ENCODE data around the gene CABP1. TPM values are rescaled to one million over a fixed set of nuclear protein-coding genes. Genes with fewer than 3 reads are reported as not detected.
A peak's percentile ranks its signal among the peaks of the same experiment; 100 is the strongest.

Gene CABP1
- total RNA-seq, 3 donors from 2014 or later, result 0.51 to 1.8 (median 1.2) TPM

- TF ChIP-seq CTCF (IDR thresholded peaks at IDR 0.05), result no peak
- DNase-seq, result no peak
- intact Hi-C loops (cut with DNase I, micrococcal nuclease), result no loop called here
- peak; percentile 67 for ATAC-seq
- Histone ChIP-seq H3K36me3 (ENCODE audit: low read depth) (no peaks in the 10 kb centered on the region), H3K4me1 (ENCODE audit: low read depth) (no peaks in the 10 kb centered on the region), H3K4me3 (no peak overlapping the region), H3K9me3 (no peaks in the 10 kb centered on the region)
These were observed 37.5 kb downstream of the CABP1 start for GRCh38 chr12:120677765-120678473.

GRCh38 chr12:120678572-120678971 lies 38.1 kb downstream of the CABP1 start:
- H3K9me3 ChIP-seq, result no peaks in the 10 kb centered on the region
- intact Hi-C loops (cut with DNase I, micrococcal nuclease), result no loop called here

GRCh38 chr12:120680165-120680738 lies 39.8 kb downstream of the CABP1 start:
- ATAC-seq, result no peak
- Histone ChIP-seq H3K36me3 (ENCODE audit: low read depth) (no peaks in the 10 kb centered on the region), H3K9me3 (no peaks in the 10 kb centered on the region), H3K4me1 (ENCODE audit: low read depth) (no peaks in the 10 kb centered on the region), H3K4me3 (no peak overlapping the region)
- no peak for TF ChIP-seq CTCF (IDR thresholded peaks at IDR 0.05)
- DNase-seq, result no peak
- intact Hi-C loops (cut with DNase I, micrococcal nuclease), result no loop called here

More at GRCh38 chr12:120678572-120678971, 38.1 kb downstream of the CABP1 start:
- Histone ChIP-seq H3K36me3 (ENCODE audit: low read depth) (no peaks in the 10 kb centered on the region), H3K4me3 (no peak overlapping the region), H3K4me1 (ENCODE audit: low read depth) (no peaks in the 10 kb centered on the region)
- ATAC-seq, result no peak
- no peak for DNase-seq
- TF ChIP-seq CTCF (IDR thresholded peaks at IDR 0.05), result no peak

GRCh38 chr12:120684523-120684932 lies 44.1 kb downstream of the CABP1 start:
- Histone ChIP-seq H3K4me3 (no peak overlapping the region), H3K9me3 (no peaks in the 10 kb centered on the region), H3K36me3 (ENCODE audit: low read depth) (no peaks in the 10 kb centered on the region), H3K4me1 (ENCODE audit: low read depth) (peaks cover 6% of the 10 kb centered on the region)
- no peak for ATAC-seq
- no peak for DNase-seq
- no peak for TF ChIP-seq CTCF (IDR thresholded peaks at IDR 0.05)
- intact Hi-C loops (cut with DNase I, micrococcal nuclease), result no loop called here

GRCh38 chr12:120685522-120685921 lies 45.1 kb downstream of the CABP1 start:
- ATAC-seq (no peak), DNase-seq (no peak)
- intact Hi-C loops (cut with DNase I, micrococcal nuclease), result no loop called here
- TF ChIP-seq CTCF (IDR thresholded peaks at IDR 0.05), result no peak
- no peaks in the 10 kb centered on the region for H3K9me3 ChIP-seq
- H3K36me3 ChIP-seq (ENCODE audit: low read depth), result no peaks in the 10 kb centered on the region
- H3K4me1 ChIP-seq (ENCODE audit: low read depth), result peaks cover 7% of the 10 kb centered on the region
- H3K4me3 ChIP-seq, result no peak overlapping the region
